Duodenal mucosa (tissue), 2 donors: ENCODE data around the gene RPL32.
A peak's percentile ranks its signal among the peaks of the same experiment; 100 is the strongest.
"Not testable (repeated sequence)": the region's sequence is repeated elsewhere in the genome, so short reads cannot be mapped to it uniquely, and the experiment has no call there.

Source experiments
- H3K27ac ChIP-seq: one replicate; pipeline ENCODE4 v1.7.0; 2013; ENCODE audit warnings: low read depth, low read length
- H3K27me3 ChIP-seq, 2 donors: one replicate each; pipeline ENCODE4 v1.7.0; 2013; ENCODE audit warnings: low read length in 2 of 2, control low read depth in 1 of 2; ENCODE audit not compliant: insufficient read depth in 2 of 2, control insufficient read depth in 1 of 2
- H3K36me3 ChIP-seq, 2 donors: one replicate each; pipeline ENCODE4 v1.7.0; 2013; ENCODE audit warnings: low read length in 2 of 2, control low read depth in 1 of 2; ENCODE audit not compliant: insufficient read depth in 2 of 2, control insufficient read depth in 1 of 2
- H3K4me1 ChIP-seq, 2 donors: one replicate each; pipeline ENCODE4 v1.7.0; 2013; ENCODE audit warnings: low read length in 2 of 2, control low read depth in 1 of 2; ENCODE audit not compliant: insufficient read depth in 2 of 2, control insufficient read depth in 1 of 2
- H3K4me3 ChIP-seq, 2 donors: one replicate each; pipeline ENCODE4 v1.7.0; 2013; ENCODE audit warnings: low read length in 2 of 2, low read depth in 1 of 2
- H3K9ac ChIP-seq, 2 donors: one replicate each; pipeline ENCODE4 v1.7.0; 2013; ENCODE audit warnings: low read length in 2 of 2, low read depth in 1 of 2
- H3K9me3 ChIP-seq, 2 donors: one replicate each; pipeline ENCODE4 v1.7.0; 2013; ENCODE audit warnings: low read length in 2 of 2, control low read depth in 1 of 2; ENCODE audit not compliant: control insufficient read depth in 1 of 2

The RPL32 gene

GRCh38 chr3:12841970-12842328 lies 584 bp upstream of the RPL32 start:
- no peak overlapping the region for H3K27ac ChIP-seq
- no peaks in the 10 kb centered on the region for H3K9me3 ChIP-seq
- H3K9ac ChIP-seq = peak overlapping the region in 1 of 2 donors; percentile 68
- H3K36me3 ChIP-seq = peaks cover 9 to 31% of the 10 kb centered on the region in 2 donors
- peaks cover 27 to 41% of the 10 kb centered on the region in 2 donors for H3K4me1 ChIP-seq
- H3K27me3 ChIP-seq = no peaks in the 10 kb centered on the region
- peak overlapping the region; percentile 86 to 98 for H3K4me3 ChIP-seq

- H3K36me3 ChIP-seq = peaks cover 21 to 44% of the 10 kb centered on the region in 2 donors
- H3K4me3 ChIP-seq = peak overlapping the region; percentile 86 to 98
- H3K27me3 ChIP-seq = no peaks in the 10 kb centered on the region
- peaks cover 27 to 37% of the 10 kb centered on the region in 2 donors for H3K4me1 ChIP-seq
- H3K9me3 ChIP-seq = no peaks in the 10 kb centered on the region
- peak overlapping the region; percentile 68 to 94 for H3K9ac ChIP-seq
- H3K27ac ChIP-seq = peak overlapping the region; percentile 69
Measured at GRCh38 chr3:12840591-12841148, 695 bp downstream of the RPL32 start.

GRCh38 chr3:12840148-12840547 lies 1.2 kb downstream of the RPL32 start:
- H3K9ac ChIP-seq = peak overlapping the region; percentile 68 to 94
- peaks cover 27 to 37% of the 10 kb centered on the region in 2 donors for H3K4me1 ChIP-seq
- not testable (repeated sequence) for H3K9me3 ChIP-seq, H3K27ac ChIP-seq, H3K27me3 ChIP-seq
- H3K4me3 ChIP-seq = peak overlapping the region; percentile 86 to 98
- peaks cover 26 to 49% of the 10 kb centered on the region in 2 donors for H3K36me3 ChIP-seq

- Histone ChIP-seq H3K27ac (no peak overlapping the region), H3K9ac (peak overlapping the region; percentile 68 to 94), H3K4me3 (peak overlapping the region; percentile 86 to 98), H3K9me3 (no peaks in the 10 kb centered on the region), H3K36me3 (peaks cover 34 to 57% of the 10 kb centered on the region in 2 donors), H3K27me3 (no peaks in the 10 kb centered on the region), H3K4me1 (peaks cover 27 to 37% of the 10 kb centered on the region in 2 donors)
Measured at GRCh38 chr3:12839156-12839946, 2.0 kb downstream of the RPL32 start.

- no peak overlapping the region for H3K9ac ChIP-seq
- peaks cover 43 to 67% of the 10 kb centered on the region in 2 donors for H3K36me3 ChIP-seq
- H3K9me3 ChIP-seq = no peaks in the 10 kb centered on the region
- H3K27ac ChIP-seq = no peak overlapping the region
- peak overlapping the region in 1 of 2 donors; percentile 86 for H3K4me3 ChIP-seq
- H3K4me1 ChIP-seq = peaks cover 27 to 37% of the 10 kb centered on the region in 2 donors
- no peaks in the 10 kb centered on the region for H3K27me3 ChIP-seq
Measured at GRCh38 chr3:12838179-12838965, 3.0 kb downstream of the RPL32 start.

- Histone ChIP-seq H3K27ac (no peak overlapping the region), H3K9ac (no peak overlapping the region), H3K36me3 (peaks cover 50 to 77% of the 10 kb centered on the region in 2 donors), H3K4me1 (peaks cover 27 to 37% of the 10 kb centered on the region in 2 donors), H3K27me3 (no peaks in the 10 kb centered on the region), H3K4me3 (no peak overlapping the region), H3K9me3 (no peaks in the 10 kb centered on the region)
Measured at GRCh38 chr3:12837295-12837986, 3.9 kb downstream of the RPL32 start.

GRCh38 chr3:12835052-12835665 lies 6.2 kb downstream of the RPL32 start:
- Histone ChIP-seq H3K9me3 (no peaks in the 10 kb centered on the region), H3K27ac (no peak overlapping the region), H3K4me3 (no peak overlapping the region), H3K4me1 (peaks cover 27 to 28% of the 10 kb centered on the region in 2 donors), H3K9ac (no peak overlapping the region), H3K36me3 (peaks cover 50 to 92% of the 10 kb centered on the region in 2 donors), H3K27me3 (no peaks in the 10 kb centered on the region)

GRCh38 chr3:12833222-12834161 lies 7.9 kb downstream of the RPL32 start:
- no peak overlapping the region for H3K27ac ChIP-seq
- no peaks in the 10 kb centered on the region for H3K27me3 ChIP-seq
- H3K9ac ChIP-seq = no peak overlapping the region
- H3K9me3 ChIP-seq = no peaks in the 10 kb centered on the region
- no peak overlapping the region for H3K4me3 ChIP-seq
- peaks cover 51 to 82% of the 10 kb centered on the region in 2 donors for H3K36me3 ChIP-seq
- peaks cover 11% of the 10 kb centered on the region in 2 donors for H3K4me1 ChIP-seq
